ENCODE data around the gene DDX10.

The DDX10 gene

DNA sequence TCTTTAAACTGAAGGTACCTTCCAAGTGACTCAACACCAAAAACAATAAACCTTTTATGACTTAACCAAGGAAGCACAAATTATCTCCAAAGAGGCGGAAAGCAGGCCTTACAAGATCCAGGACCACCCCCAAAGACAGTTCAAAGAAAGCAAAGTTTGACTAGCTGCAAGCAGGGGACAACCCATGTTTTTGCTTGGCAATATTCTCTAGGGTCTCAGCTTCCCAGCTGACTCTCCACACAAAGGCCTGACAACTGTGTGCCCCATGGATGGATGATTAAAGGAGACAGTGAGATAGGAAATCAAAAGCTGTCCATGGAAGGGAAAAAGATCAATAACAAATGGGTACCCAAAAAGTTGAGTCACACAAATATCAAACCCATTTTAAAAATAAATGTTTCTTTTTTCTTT lies 232.2 kb downstream of the DDX10 start:
- H3K4me3 ChIP-seq (ENCODE audit: low read depth, low read length): no peak overlapping the region

DNA sequence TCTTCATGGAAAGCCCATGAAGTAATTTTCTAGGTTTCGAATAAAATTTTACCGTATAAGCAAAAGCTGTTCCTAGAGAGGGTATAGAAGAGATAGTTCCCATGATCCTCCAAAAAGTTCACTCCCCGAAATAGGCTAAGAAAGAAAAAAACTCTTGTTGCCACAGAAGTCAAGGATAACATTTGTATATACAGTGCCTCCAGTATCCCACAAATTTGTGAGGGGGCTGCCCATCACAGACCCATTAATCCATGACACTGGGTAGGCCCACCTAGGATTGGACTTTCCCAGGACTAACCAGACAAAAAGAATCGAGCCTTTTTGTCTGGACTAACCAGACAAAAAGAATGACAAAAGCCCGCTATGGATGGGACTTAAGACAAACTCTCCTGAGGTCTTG lies 233.0 kb downstream of the DDX10 start:
- no peak overlapping the region for H3K4me3 ChIP-seq (ENCODE audit: low read depth, low read length)

DNA sequence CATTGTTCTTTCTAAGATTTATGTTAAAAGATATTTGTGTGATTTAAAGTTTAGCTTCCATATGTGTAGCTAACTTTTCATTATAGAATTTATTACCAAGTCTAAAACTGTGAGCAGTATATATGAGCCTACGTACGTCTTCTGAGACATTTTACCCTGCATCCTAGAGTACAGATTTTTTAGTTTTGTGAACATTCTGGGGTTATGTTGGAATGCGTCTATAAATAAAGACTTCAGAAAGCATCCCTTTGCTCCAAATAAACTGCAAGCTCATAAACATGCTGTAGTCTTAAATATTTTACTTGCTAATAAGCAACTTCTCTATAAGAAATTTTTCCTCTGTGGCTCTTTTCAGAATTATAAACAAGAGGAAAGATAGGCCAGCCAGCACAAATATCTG lies 236.5 kb downstream of the DDX10 start:
- H3K4me3 ChIP-seq (ENCODE audit: low read depth, low read length): no peak overlapping the region

DNA sequence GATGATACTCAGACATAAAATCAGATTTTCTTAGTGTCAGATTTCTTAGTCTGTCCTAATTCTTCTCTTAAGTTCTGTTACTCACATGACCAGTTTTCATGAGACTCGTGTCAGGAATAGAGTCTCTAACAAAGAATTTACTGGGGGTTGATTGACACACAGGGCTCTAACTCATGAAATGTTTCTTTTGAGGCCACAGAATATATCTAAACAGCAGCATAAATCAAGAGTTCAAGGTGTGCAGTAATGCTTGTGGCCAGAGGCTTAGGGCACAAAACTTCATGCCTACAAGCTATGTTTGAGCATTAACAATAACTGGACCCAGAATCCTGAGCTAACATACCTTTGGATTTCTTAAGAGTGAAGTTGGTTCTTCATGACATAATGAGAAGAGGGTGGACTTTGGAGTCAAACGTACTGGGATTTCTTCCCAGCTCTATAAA lies 237.2 kb downstream of the DDX10 start:
- H3K4me3 ChIP-seq (ENCODE audit: low read depth, low read length): no peak overlapping the region

DNA sequence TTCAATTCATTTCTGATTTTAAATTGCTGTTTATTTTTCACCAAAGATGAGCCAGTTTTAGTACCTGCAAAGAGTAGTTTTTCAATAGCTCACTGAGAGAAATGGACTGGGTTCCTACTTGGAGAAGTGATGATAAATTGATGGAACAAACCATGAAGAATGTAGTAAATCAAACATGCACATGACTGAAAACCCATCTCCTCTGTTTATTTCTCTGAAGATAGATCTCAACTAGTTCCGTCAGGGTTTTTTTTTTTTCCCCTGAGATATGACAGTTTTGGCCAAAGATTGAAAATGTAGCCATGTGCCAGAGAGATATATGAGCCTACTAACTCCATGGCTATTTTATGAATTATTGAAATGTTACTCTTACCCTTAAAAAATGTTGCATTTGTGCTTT lies 239.6 kb downstream of the DDX10 start:
- H3K4me3 ChIP-seq (ENCODE audit: low read depth, low read length): no peak overlapping the region

DNA sequence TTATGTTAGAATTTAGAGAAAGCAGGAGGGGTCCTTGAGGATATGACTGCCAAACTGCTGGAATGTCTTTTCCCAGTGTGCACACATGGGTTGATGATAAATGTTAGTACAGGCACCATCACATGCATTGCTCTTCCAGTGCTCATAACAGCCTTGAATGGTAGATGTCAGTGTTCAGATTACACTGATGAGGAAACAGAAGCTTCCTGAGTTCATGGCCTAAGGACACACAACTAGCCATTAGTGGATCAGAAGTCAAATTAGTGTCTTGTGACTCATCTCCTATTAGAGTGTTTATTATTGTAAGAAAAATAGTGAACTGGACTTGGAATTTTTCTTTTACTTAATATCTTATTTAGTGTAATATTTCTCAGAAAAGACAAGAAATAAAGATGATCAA lies 241.5 kb downstream of the DDX10 start:
- H3K4me3 ChIP-seq (ENCODE audit: low read depth, low read length): no peak overlapping the region

DNA sequence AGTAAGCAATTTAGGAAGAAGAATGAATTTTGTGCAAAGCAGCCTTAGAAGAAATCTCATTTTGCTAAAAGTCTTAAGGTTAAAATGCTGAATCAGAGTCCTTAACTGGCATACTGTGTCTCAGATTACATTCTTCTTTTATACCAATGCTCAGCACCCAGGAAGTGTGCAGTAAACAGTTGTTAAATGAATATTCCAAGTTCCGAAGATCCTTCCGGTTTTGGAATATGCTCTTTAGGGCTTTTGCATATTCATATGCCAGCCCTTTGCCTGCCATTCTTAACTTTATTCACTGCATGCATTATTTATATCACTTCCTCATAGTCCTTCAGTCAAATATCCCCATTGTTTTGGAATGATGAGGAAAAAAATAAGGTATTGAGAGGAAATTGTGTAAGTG lies 242.0 kb downstream of the DDX10 start:
- H3K4me3 ChIP-seq (ENCODE audit: low read depth, low read length): no peak overlapping the region

DNA sequence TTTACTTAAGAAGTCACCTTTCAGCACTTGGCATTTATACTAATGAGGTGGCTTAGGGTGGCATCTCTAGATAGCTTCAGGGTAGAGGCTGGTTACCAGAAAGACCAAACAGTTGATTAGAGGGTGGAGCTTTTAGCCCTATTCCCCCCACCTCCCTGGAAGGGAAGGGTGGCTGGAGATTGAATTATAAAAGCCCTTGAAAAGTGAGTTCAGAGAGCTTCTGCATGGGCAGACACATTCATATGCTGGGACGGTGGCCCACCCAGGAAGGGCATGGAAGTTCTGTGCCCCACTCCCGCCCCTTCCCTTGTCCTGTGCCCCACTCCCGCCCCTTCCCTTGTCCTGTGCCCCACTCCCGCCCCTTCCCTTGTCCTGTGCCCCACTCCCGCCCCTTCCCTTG lies 244.2 kb downstream of the DDX10 start:
- no peak overlapping the region for H3K4me3 ChIP-seq (ENCODE audit: low read depth, low read length)

DNA sequence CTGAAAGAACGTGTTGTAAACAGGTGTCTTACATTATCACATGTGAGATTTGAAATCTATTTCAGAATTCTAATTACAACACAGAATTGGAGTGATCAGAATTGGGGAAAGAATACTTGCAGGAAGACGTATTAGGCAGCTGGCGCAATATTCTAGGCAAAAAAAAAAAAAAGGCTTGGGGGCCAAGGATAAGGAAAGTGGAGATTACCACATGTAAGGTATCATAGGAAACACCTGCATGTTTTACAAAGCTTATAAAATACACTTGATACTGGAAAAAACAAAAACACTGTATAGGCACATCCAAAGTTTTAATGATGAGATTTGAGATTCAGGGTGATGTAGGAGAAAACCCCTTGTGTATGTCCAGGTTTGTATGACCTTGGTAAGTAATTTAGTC lies 245.1 kb downstream of the DDX10 start:
- H3K4me3 ChIP-seq (ENCODE audit: low read depth, low read length): no peak overlapping the region

DNA sequence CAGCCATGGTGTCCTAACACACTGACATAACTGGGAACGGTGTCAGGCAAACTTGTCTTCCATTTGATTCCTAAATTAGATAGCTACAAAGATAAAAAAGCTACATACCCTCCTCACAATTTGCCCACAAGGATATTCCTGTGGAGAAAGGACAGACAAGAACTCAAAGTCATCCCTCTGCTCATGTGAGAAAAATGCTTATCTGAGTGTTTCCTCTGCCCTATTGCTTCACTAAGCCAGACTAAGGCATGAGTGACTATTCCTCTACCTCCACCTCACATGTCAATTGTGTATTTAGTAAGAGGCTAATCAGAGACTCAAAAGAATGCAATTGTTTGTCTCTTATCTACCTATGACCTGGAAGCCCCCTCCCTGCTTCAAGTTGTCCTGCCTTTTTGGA lies 247.7 kb downstream of the DDX10 start:
- H3K4me3 ChIP-seq (ENCODE audit: low read depth, low read length): no peak overlapping the region

DNA sequence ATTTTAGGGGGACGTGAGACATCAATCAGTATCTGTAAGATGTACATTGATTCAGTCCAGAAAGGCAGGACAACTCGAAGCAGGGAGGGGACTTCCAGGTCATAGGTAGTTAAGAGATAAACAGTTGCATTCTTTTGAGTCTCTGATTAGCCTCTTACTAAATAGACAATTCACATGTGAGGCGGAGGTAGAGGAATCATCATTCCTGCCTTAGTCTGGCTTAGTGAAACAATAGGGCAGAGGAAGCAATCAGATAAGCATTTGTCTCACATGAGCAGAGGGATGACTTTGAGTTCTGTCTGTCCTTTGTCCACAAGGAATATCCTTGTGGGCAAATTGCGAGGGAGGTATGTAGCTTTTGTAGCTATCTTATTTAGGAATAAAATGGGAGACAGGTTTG lies 248.3 kb downstream of the DDX10 start:
- H3K4me3 ChIP-seq (ENCODE audit: low read depth, low read length): no peak overlapping the region

DNA sequence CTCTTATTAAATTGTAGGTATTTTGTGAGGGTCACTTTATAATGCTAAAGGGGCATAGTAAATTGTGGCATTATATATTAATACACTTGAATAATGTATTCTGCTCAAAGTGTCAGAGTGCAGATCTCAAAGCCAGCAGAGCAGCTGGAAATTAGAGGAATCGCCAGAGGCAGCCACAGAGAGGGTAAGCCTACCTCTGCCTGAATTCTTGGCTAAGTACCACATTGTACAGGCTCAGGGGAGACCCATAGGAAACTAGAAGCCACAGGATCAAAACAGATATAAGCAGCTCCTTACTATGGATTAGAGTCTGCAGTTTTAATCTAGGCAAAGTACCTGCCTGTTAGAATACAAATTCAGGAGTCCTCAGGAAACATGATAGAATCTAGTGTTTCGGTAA lies 249.3 kb downstream of the DDX10 start:
- H3K4me3 ChIP-seq (ENCODE audit: low read depth, low read length): no peak overlapping the region

DNA sequence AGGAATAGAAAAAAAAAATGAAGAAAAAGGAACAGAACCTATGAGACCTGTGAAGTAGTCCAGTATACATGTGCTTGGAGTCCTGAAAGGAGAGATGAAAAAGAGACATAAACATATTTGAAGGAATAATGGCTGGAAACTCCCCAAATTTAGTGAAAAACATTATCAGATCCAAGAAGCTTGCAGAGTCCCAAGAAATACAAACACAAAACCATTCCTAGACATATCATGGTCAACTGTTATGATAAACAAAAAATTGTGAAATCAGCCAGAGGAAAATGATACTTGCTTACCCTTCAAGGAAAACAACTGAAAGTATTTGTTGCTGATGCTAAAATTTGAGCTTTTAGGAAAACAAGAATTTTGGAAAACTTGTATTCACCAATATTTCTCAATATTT lies 250.1 kb downstream of the DDX10 start:
- H3K4me3 ChIP-seq (ENCODE audit: low read depth, low read length): no peak overlapping the region

DNA sequence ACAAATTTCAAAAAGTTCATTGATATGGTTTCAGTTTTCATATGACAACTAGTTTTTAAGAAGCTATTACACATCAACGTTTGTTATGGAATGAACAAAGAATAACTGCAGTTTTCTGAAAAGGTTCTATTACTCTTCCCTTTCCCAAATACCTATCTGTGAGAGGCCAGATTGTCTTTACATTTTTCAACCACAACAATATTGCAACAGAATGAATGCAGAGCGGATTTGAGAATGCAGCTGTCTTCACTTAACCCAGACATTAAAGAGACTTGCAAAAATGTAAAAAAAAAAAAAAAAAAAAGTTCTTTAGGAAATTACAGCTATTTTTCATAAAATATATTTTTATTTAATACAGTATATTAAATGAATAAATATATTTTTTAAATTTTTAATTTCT lies 250.8 kb downstream of the DDX10 start:
- H3K4me3 ChIP-seq (ENCODE audit: low read depth, low read length): no peak overlapping the region

DNA sequence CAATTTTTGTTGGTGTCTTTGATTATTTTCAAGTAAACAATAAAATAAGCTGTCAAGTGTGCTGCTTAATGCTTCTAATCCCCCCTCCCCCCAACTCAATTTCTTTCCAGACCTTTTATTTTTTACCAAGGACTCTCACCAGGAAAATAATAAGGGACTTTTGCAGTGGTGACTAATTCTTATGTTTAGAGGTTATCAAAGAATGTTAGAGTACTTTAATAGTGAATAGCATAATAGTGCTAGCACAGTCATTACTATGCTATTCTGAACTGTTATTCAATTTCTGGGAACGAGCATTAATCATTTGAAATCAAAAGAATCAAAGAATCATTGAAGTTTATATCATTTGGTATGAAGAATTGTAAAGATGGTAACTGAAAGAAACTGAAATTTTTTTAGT lies 251.4 kb downstream of the DDX10 start:
- no peak overlapping the region for H3K4me3 ChIP-seq (ENCODE audit: low read depth, low read length)

DNA sequence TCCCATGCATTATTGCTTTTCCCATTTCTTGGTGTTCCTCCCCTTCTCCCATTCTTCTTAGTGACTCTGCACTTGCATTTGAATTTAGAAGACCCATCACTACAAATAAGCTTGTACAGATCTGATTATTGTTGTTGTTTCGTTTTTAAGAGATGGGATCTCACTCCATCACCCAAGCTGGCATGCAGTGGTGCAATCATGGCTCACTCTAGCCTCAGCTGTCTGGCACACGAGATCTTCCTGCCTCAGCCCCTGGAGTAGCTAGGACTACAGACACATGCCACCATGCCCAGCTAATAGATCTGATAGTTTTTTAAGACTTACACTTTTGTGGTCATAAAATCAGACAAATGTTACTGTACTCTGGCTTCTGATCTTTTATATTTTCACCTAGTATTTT lies 252.1 kb downstream of the DDX10 start:
- H3K4me3 ChIP-seq (ENCODE audit: low read depth, low read length): no peak overlapping the region

DNA sequence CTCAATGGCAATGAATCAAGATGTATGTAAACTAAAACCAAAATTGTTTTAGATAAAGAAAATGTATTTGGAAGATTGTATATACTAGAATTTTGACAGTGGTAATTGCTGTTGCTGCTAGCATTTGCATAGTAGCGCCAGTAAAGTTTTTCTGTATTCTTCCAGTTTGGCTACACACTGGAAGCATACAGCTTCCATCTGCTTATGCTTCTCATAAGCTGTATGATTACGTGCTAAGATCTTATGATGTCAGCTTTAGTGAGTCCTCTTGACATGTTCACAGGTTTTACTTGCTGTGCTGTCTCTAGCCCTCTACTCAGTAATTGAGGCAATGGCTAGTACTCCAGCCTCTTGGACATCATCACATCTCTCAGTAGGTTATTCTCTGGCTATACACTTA lies 256.3 kb downstream of the DDX10 start:
- H3K4me3 ChIP-seq (ENCODE audit: low read depth, low read length): no peak overlapping the region

DNA sequence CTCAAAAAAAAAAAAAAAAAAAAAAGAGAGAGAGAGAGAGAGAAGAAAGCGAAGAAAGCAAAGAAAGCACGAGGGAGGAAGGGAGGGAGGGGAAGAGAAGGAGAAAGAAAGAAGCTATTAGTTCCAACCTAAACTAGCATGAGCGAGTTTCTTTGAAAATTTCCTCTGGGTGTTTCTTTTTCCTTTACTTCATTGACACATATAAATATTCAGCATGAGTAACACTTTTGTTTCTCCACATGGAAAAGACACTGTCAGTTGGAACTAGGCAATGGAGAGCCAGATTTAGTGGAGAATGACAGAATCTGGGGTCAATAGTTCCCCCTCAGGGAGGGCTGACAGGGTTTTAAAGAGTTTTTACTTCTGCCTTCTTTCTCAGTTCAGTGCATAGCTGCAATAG lies 257.4 kb downstream of the DDX10 start:
- no peak overlapping the region for H3K4me3 ChIP-seq (ENCODE audit: low read depth, low read length)

DNA sequence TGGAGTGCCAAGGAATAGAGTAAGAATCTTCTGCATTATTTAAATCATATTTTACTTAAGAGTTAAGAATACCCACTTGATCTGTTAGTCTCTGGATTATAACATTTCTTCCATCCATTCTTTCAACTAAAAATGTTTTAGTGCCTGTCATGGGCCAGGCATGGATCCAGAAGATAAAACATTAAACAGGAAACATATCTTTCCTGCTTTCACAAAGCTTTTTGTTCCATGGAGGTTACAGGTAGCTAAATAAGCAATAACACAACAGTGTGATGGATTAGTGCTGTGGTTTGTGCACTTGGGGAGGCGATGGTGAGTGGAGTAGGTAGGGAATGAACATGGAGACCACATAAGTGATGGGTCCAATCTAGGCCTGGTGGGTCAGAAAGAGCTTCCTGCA lies 258.5 kb downstream of the DDX10 start:
- no peak overlapping the region for H3K4me3 ChIP-seq (ENCODE audit: low read depth, low read length)

DNA sequence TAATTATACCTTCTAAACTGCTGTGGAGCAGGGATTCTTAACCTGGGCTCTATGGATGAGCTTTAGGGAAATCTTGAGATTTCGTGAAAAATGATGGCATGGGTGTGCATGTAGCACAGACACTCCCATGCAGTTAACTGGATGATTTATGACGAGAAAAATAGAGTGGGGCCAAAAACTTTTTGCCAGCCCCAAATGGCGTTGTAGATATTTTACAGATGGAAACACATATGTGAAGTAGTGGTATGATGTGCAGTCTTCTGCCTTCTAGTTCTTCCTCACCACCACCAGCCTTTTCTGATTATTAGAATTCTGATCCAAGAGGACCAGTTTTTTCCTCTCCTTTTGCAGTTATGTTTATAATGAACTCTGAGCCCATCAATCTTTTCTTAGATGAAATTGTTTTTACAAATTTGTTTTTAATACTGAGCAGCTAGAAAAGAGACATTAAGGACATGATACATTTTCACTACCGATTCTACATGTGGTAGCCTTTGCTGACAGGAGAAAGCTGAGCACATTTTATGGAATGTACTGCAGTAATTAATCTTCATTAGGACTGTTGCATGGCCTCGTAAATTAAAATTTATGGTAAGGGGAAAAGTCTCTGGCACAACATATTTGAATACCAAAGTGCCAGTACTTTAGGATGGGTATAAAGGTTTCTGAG lies 261.4 kb downstream of the DDX10 start:
- no peak overlapping the region for H3K4me3 ChIP-seq (ENCODE audit: low read depth, low read length)

DNA sequence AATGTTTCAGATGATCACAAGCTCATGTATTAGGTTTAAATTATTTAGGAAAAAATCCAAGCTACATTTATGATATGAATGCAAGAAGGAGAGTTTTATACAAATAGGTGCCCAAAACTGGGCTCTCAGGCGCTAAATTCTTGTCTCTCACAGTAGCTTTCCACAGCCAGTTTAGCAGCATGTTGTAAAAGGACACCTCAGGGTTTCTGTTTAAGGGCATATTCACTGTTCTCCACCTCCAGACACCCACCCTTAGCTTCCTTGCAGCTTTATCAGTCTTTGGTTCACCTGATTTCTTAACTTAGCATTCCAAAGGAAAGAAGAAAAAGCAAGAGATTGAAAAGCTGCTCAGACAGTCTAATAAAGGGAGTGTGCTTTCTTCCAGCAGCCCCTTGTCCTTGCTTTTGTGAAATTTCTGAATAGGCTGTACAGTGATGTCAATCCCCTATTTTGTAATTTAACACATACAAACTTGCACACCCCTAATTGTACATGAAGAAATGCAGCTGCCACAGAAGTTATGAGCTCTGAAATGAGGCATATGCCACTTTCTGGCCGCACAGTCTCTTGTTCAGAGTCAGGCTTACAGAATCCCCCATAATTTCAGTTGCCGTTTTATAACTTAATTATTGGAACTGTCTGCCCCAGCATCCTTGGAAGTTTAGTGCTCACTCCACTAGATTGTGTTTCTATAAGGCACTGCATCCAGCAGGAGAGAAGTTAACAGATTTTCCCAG lies 262.1 kb downstream of the DDX10 start:
- no peak overlapping the region for H3K4me3 ChIP-seq (ENCODE audit: low read depth, low read length)

DNA sequence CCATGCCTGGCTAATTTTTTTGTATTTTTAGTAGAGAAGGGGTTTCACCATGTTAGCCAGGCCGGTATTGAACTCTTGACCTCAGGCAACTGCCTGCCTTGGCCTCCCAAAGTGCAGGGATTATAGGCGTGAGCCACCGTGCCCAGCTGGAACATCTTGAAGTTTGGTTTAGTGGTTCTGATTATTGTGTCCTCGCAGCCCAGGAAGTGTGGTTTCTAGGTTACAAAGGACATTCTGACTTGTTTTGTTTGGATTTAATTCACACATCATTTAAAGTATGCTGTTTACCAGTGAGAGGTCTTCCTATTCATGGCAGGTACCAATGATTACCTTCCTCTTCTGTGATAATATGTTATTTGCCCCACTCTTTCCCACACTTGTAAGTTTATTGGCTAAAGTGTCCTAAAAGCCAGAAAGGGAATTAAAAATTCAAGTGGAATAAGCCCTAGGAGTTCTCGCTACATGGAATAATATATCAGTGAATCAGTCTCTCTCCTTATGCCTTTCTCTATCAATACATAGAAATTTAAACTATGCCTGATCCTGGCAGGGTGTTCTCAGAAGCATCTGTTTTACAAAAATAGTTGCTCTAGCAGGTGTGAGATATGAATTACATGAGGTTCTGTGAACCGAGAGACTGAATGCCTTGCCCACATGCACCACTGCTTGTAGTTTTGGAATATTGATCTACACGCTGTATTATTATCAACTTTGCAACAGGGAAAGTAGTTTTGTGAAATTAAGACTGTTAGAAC lies 263.1 kb downstream of the DDX10 start:
- no peak overlapping the region for H3K4me3 ChIP-seq (ENCODE audit: low read depth, low read length)
